CD8-positive, alpha-beta memory T cell (primary cell): ENCODE data around the gene SRRM5. TPM values are rescaled to one million over a fixed set of nuclear protein-coding genes. Genes with fewer than 3 reads are reported as not detected.
"Not testable (repeated sequence)": the region's sequence is repeated elsewhere in the genome, so short reads cannot be mapped to it uniquely, and the experiment has no call there.

Experiments used
- CTCF ChIA-PET: fragments of 350-600 bp; sonication (Branson Sonifier 250); formaldehyde crosslinking; loops from one replicate; lab custom pipeline; 2021; ENCODE audit warnings: antibody characterized with exemption; lab: Charles Lee
- POLR2A ChIA-PET: fragments of 350-600 bp; sonication (Branson Sonifier 250); formaldehyde crosslinking; loops from one replicate; lab custom pipeline; 2021; ENCODE audit warnings: antibody characterized with exemption; lab: Charles Lee
- DNase-seq, 5 donors: peaks; one replicate each; pipeline versions ENCODE4 v3.0.0 to v3.0.0-alpha.2; 2020 to 2022; ENCODE audit warnings: mixed read lengths in 1 of 5
- H3K27ac ChIP-seq: one replicate; pipeline ENCODE4 v1.7.0; 2013; ENCODE audit warnings: low read depth, mild to moderate bottlenecking, low read length, moderate library complexity
- H3K27me3 ChIP-seq: 2 replicates; pipeline ENCODE4 v1.7.0; 2013; ENCODE audit warnings: low read length, mild to moderate bottlenecking; ENCODE audit not compliant: insufficient read depth, poor library complexity, severe bottlenecking
- H3K36me3 ChIP-seq: 2 replicates; pipeline ENCODE4 v1.7.0; 2013; ENCODE audit warnings: mild to moderate bottlenecking, low read length, moderate library complexity; ENCODE audit not compliant: insufficient read depth
- H3K4me1 ChIP-seq: 2 replicates; pipeline ENCODE4 v1.7.0; 2013; ENCODE audit warnings: mild to moderate bottlenecking, low read length, moderate library complexity; ENCODE audit not compliant: insufficient read depth
- H3K4me3 ChIP-seq: 2 replicates; pipeline ENCODE4 v1.7.0; 2013; ENCODE audit warnings: mild to moderate bottlenecking, low read length
- H3K9me3 ChIP-seq: 2 replicates; pipeline ENCODE4 v1.7.0; 2013; ENCODE audit warnings: mild to moderate bottlenecking, low read length
- H3K27ac Mint-ChIP-seq, 8 donors: one replicate each; pipeline ENCODE4 v1.8.0; 2020 to 2021; ENCODE audit warnings: mixed read lengths in 8 of 8, mild to moderate bottlenecking in 6 of 8, inconsistent platforms in 3 of 8, moderate library complexity in 3 of 8
- H3K27me3 Mint-ChIP-seq, 2 donors: one replicate each; pipeline ENCODE4 v1.8.0; 2020 to 2021; ENCODE audit warnings: mixed read lengths in 2 of 2, mild to moderate bottlenecking in 1 of 2, moderate library complexity in 1 of 2
- H3K36me3 Mint-ChIP-seq, 3 donors: one replicate each; pipeline ENCODE4 v1.8.0; 2020 to 2021; ENCODE audit warnings: mixed read lengths in 3 of 3, inconsistent platforms in 1 of 3, mild to moderate bottlenecking in 1 of 3
- H3K4me1 Mint-ChIP-seq, 3 donors: one replicate each; pipeline ENCODE4 v1.8.0; 2020 to 2021; ENCODE audit warnings: mixed read lengths in 3 of 3, inconsistent platforms in 1 of 3, mild to moderate bottlenecking in 1 of 3
- H3K4me3 Mint-ChIP-seq, 7 donors: one replicate each; pipeline ENCODE4 v1.8.0; 2020 to 2021; ENCODE audit warnings: mixed read lengths in 7 of 7, mild to moderate bottlenecking in 6 of 7, moderate library complexity in 4 of 7, inconsistent platforms in 2 of 7
- H3K9me3 Mint-ChIP-seq, 5 donors: one replicate each; pipeline ENCODE4 v1.8.0; 2020 to 2022; ENCODE audit warnings: mixed read lengths in 5 of 5, mild to moderate bottlenecking in 3 of 5, moderate library complexity in 2 of 5, inconsistent platforms in 1 of 5
- polyA plus RNA-seq: library from polyadenylated mRNA; unstranded; fragments of 300-500 nt; fragmentation: Illumina TruSeq; gene quantifications from one replicate; pipeline ENCODE4 v1.2.3, GENCODE V29; 2021
- total RNA-seq, 2 experiments: library from RNA; stranded (reverse); gene quantifications; one replicate each; pipeline ENCODE4 v1.2.3, GENCODE V29; 2021

SRRM5 gene
- total and polyA plus RNA-seq, 3 experiments from 2014 or later = 0.24 to 0.58 (median 0.26) TPM

DNA sequence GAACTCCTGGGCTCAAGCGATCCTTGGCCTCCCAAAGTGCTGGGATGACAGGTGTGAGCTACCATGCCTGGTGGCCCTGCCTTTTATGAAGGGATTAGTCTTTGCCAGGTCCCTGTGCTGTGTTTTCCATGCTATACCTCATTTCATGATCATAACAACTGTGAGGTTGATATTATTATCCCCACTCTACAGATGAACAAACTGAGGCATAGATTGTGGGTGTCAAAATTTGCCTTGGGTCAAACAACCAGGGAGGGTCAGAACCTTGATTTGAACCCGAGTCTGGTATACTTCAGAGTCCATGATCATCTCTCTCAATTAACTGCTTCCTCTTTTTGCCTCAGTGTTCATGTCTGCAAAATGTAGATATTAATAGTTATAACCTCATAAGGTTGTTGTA lies 29.4 kb upstream of the SRRM5 start:
- Histone ChIP-seq H3K27me3 (no peaks in the 10 kb centered on the region), H3K9me3 (no peaks in the 10 kb centered on the region), H3K4me1 (peaks cover 11% of the 10 kb centered on the region), H3K4me3 (no peak overlapping the region), H3K36me3 (no peaks in the 10 kb centered on the region), H3K27ac (no peak overlapping the region)
- H3K36me3 Mint-ChIP-seq = peaks cover 0 to 15% (median 3%) of the 10 kb centered on the region in 3 donors
- no peaks in the 10 kb centered on the region for H3K27me3 Mint-ChIP-seq
- peaks cover 20 to 49% (median 21%) of the 10 kb centered on the region in 3 donors for H3K4me1 Mint-ChIP-seq
- H3K4me3 Mint-ChIP-seq = peak overlapping the region in 1 of 7 donors; percentile 54
- no peaks in the 10 kb centered on the region for H3K9me3 Mint-ChIP-seq
- peak overlapping the region in 3 of 8 donors; percentile 42 to 74 (median 58) for H3K27ac Mint-ChIP-seq
- CTCF ChIA-PET = interaction anchor here (3.2 kb wide), 1 partner anchor 12 kb away, joined by 14 read pairs; no protein-coding TSS in a partner anchor
- POLR2A ChIA-PET = no interaction called here
- no peak for DNase-seq

DNA sequence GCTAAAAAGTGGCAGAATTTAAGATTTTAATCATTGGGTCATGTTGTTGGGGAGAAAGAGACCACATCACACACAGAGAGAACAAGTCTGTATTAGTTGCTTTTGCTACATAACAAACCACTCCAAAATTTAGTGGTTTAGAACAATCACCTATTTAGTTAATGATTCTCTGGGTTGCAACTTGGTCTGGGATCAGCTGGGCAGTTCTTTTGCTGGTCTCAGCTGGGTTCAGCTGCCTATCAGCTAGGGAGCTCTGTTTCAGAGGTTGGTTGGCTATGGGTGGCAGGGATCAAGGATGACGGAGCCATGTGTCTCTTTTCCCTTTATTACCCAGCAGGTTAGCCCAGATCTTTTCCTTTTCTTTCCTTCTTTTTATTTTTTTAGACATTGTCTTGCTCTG lies 27.4 kb upstream of the SRRM5 start:
- Mint-ChIP-seq H3K27me3 (no peaks in the 10 kb centered on the region), H3K27ac (peak overlapping the region in 7 of 8 donors; percentile 38 to 81 (median 68)), H3K36me3 (peaks cover 0 to 17% (median 3%) of the 10 kb centered on the region in 3 donors), H3K9me3 (no peaks in the 10 kb centered on the region), H3K4me3 (no peak overlapping the region), H3K4me1 (peaks cover 16 to 38% (median 23%) of the 10 kb centered on the region in 3 donors)
- DNase-seq = no peak
- peaks cover 11% of the 10 kb centered on the region for H3K4me1 ChIP-seq
- H3K27me3 ChIP-seq = no peaks in the 10 kb centered on the region
- no peak overlapping the region for H3K4me3 ChIP-seq
- no peak overlapping the region for H3K27ac ChIP-seq
- POLR2A ChIA-PET = no interaction called here
- H3K36me3 ChIP-seq = no peaks in the 10 kb centered on the region
- CTCF ChIA-PET = interaction anchor here (1.3 to 3.6 kb wide), 2 partner anchors 10 to 30 kb away, joined by 6 to 14 read pairs; no protein-coding TSS in a partner anchor
- no peaks in the 10 kb centered on the region for H3K9me3 ChIP-seq

DNA sequence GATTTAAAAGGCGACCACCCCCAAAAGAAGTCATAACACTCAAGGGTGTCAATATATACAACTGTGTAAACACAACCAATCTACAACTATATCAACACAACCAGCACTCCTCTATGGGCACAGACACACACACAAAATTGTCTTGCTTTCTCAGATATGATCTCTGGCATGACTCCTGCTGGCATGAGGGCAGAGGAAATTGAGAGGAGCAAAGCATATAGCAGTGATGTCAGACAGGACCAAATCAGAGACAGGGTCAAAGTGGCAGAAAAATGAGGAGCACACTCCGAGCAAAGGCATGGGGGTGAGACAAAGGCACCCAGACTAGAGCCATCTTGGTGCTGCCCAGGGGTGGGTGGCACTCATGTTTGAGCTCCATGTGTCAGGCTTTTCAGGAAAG lies 25.5 kb upstream of the SRRM5 start:
- Mint-ChIP-seq H3K4me1 (peaks cover 22 to 34% (median 30%) of the 10 kb centered on the region in 3 donors), H3K27me3 (no peaks in the 10 kb centered on the region), H3K27ac (peak overlapping the region in 1 of 8 donors; percentile 45), H3K4me3 (no peak overlapping the region), H3K36me3 (peaks cover 0 to 30% (median 3%) of the 10 kb centered on the region in 3 donors), H3K9me3 (no peaks in the 10 kb centered on the region)
- ChIA-PET CTCF (interaction anchor here (3.6 to 4.4 kb wide), 2 partner anchors 8 to 31 kb away, joined by 13 to 14 read pairs; no protein-coding TSS in a partner anchor), POLR2A (no interaction called here)
- H3K27ac ChIP-seq = no peak overlapping the region
- H3K36me3 ChIP-seq = no peaks in the 10 kb centered on the region
- no peak overlapping the region for H3K4me3 ChIP-seq
- no peak for DNase-seq
- peaks cover 12% of the 10 kb centered on the region for H3K4me1 ChIP-seq
- H3K9me3 ChIP-seq = no peaks in the 10 kb centered on the region
- no peaks in the 10 kb centered on the region for H3K27me3 ChIP-seq

- H3K9me3 ChIP-seq, H3K4me3 ChIP-seq, H3K27me3 ChIP-seq, H3K27me3 Mint-ChIP-seq, H3K36me3 ChIP-seq, H3K9me3 Mint-ChIP-seq, DNase-seq, POLR2A ChIA-PET, H3K4me3 Mint-ChIP-seq, H3K27ac ChIP-seq: not testable (repeated sequence)
- CTCF ChIA-PET = interaction anchor here (3.6 to 4.4 kb wide), 2 partner anchors 8 to 32 kb away, joined by 13 to 14 read pairs; no protein-coding TSS in a partner anchor
- H3K27ac Mint-ChIP-seq = peak overlapping the region in 1 of 8 donors; percentile 45
- H3K4me1 Mint-ChIP-seq = peaks cover 22 to 30% (median 27%) of the 10 kb centered on the region in 3 donors
- peaks cover 12% of the 10 kb centered on the region for H3K4me1 ChIP-seq
- peaks cover 0 to 30% (median 3%) of the 10 kb centered on the region in 3 donors for H3K36me3 Mint-ChIP-seq
These were observed 24.9 kb upstream of the SRRM5 start for GRCh38 chr19:43587029-43587428.

DNA sequence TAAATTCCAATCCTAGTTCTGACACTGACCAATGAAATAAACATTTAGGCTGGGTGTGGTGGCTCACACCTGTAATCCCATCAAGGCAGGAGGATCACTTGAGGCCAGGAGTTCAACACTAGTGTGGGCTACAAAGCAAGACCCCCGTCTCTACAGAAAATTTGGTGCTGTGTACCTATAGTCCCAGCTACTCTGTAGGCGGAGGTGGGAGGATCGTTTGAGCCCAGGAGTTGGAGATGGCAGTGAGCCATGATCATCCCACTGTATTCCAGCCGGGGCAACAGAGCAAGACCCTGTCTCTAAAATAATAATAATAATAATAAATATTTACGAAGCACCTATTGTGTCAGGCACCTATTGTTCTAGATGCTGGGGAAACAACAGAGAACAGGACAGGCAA lies 22.6 kb upstream of the SRRM5 start:
- H3K4me1 Mint-ChIP-seq = peaks cover 26 to 36% (median 26%) of the 10 kb centered on the region in 3 donors
- no peak overlapping the region for H3K27ac ChIP-seq
- H3K4me3 ChIP-seq = no peak overlapping the region
- no peaks in the 10 kb centered on the region for H3K27me3 Mint-ChIP-seq
- no peaks in the 10 kb centered on the region for H3K9me3 ChIP-seq
- POLR2A ChIA-PET = no interaction called here
- no peaks in the 10 kb centered on the region for H3K9me3 Mint-ChIP-seq
- peaks cover 16% of the 10 kb centered on the region for H3K4me1 ChIP-seq
- DNase-seq = no peak
- CTCF ChIA-PET = interaction anchor here (4.4 kb wide), 1 partner anchor 34 kb away, joined by 13 read pairs; no protein-coding TSS in a partner anchor
- no peaks in the 10 kb centered on the region for H3K36me3 ChIP-seq
- no peaks in the 10 kb centered on the region for H3K27me3 ChIP-seq
- H3K27ac Mint-ChIP-seq = peak overlapping the region in 5 of 8 donors; percentile 72 to 96 (median 90)
- peaks cover 0 to 44% (median 4%) of the 10 kb centered on the region in 3 donors for H3K36me3 Mint-ChIP-seq
- H3K4me3 Mint-ChIP-seq = no peak overlapping the region

GRCh38 chr19:43589678-43590077 lies 22.2 kb upstream of the SRRM5 start:
- no peak for DNase-seq
- ChIA-PET CTCF (interaction anchor here (4.4 kb wide), 1 partner anchor 34 kb away, joined by 13 read pairs; no protein-coding TSS in a partner anchor), POLR2A (no interaction called here)
- H3K36me3 Mint-ChIP-seq = peaks cover 0 to 43% (median 4%) of the 10 kb centered on the region in 3 donors
- Histone ChIP-seq H3K27ac (no peak overlapping the region), H3K4me1 (peaks cover 17% of the 10 kb centered on the region), H3K27me3 (no peaks in the 10 kb centered on the region), H3K4me3 (no peak overlapping the region), H3K36me3 (no peaks in the 10 kb centered on the region), H3K9me3 (no peaks in the 10 kb centered on the region)
- peak overlapping the region in 6 of 8 donors; percentile 72 to 96 (median 88) for H3K27ac Mint-ChIP-seq
- H3K4me3 Mint-ChIP-seq = peak overlapping the region in 1 of 7 donors; percentile 42
- no peaks in the 10 kb centered on the region for H3K27me3 Mint-ChIP-seq
- H3K9me3 Mint-ChIP-seq = no peaks in the 10 kb centered on the region
- H3K4me1 Mint-ChIP-seq = peaks cover 24 to 32% (median 25%) of the 10 kb centered on the region in 3 donors

- Histone ChIP-seq H3K36me3 (no peaks in the 10 kb centered on the region), H3K27me3 (no peaks in the 10 kb centered on the region), H3K4me3 (no peak overlapping the region), H3K9me3 (no peaks in the 10 kb centered on the region), H3K27ac (no peak overlapping the region), H3K4me1 (peaks cover 33% of the 10 kb centered on the region)
- ChIA-PET CTCF (interaction anchor here (1.0 to 1.2 kb wide), 2 partner anchors 12 to 129 kb away, joined by 3 read pairs; no protein-coding TSS in a partner anchor), POLR2A (no interaction called here)
- Mint-ChIP-seq H3K36me3 (peaks cover 0 to 48% (median 2%) of the 10 kb centered on the region in 3 donors), H3K4me3 (no peak overlapping the region), H3K27ac (peak overlapping the region in 2 of 8 donors; percentile 27 to 39), H3K4me1 (peaks cover 37 to 48% (median 44%) of the 10 kb centered on the region in 3 donors), H3K27me3 (peaks cover 0 to 4% of the 10 kb centered on the region in 2 donors), H3K9me3 (no peaks in the 10 kb centered on the region)
- no peak for DNase-seq
These were observed 19.8 kb upstream of the SRRM5 start for GRCh38 chr19:43591904-43592772.
